ENCODE results near the gene AMIGO2.

- no peak for TF ChIP-seq GATA2 (IDR thresholded peaks at IDR 0.05; ENCODE audit: low read depth, low read length)
- TF ChIP-seq GATA3 (IDR thresholded peaks at IDR 0.05; ENCODE audit: low read depth, low read length): no peak
Observed at GRCh38 chr12:47038270-47038748, 41.5 kb downstream of the AMIGO2 start.
